Endothelial cell of umbilical vein (primary cell): Measurements from ENCODE around the gene KRTCAP2. TPM values are rescaled to one million over a fixed set of nuclear protein-coding genes. Genes with fewer than 3 reads are reported as not detected.

Experiments
- BruUV-seq: library from RNA; stranded (reverse); fragments of 400-500 nt; replicated peaks from 2 replicates; lab custom pipeline; 2021; lab: Mats Ljungman, UMichigan
- CTCF ChIA-PET: fragments of 300-600, 350-600 bp; sonication (Branson Sonifier 250); formaldehyde crosslinking; loops from one replicate; lab custom pipeline; 2021; ENCODE audit warnings: antibody characterized with exemption, inconsistent platforms; lab: Charles Lee
- POLR2A ChIA-PET: fragments of 300-600, 350-600 bp; sonication (Branson Sonifier 250); formaldehyde crosslinking; loops from one replicate; lab custom pipeline; 2021; ENCODE audit warnings: antibody characterized with exemption, inconsistent platforms; lab: Charles Lee
- DNase-seq: peaks from one replicate; pipeline ENCODE4 v3.0.0-alpha.2; 2011; ENCODE audit warnings: low read depth, low spot score
- FAIRE-seq: peaks from 2 replicates; lab custom pipeline; 2011; peaks lifted over from hg19 to GRCh38; lab: Jason Lieb, UNC
- H2AFZ ChIP-seq: 2 replicates; pipeline ENCODE4 v1.6.0; 2012; ENCODE audit warnings: low read depth, low read length, control low read depth, inconsistent platforms
- H3K27ac ChIP-seq: 2 replicates; pipeline ENCODE4 v1.5.1; 2011; ENCODE audit warnings: low read depth, mild to moderate bottlenecking, control low read depth, low read length, moderate library complexity; ENCODE audit not compliant: insufficient read depth
- H3K27me3 ChIP-seq, 2 experiments: 2 replicates each; pipeline versions ENCODE4 v1.6.0 to v1.6.1; 2011; ENCODE audit warnings: low read length in 2 of 2, mixed read lengths in 1 of 2; ENCODE audit not compliant: control insufficient read depth in 2 of 2, insufficient read depth in 2 of 2
- H3K36me3 ChIP-seq, 2 experiments: 2 replicates in 1 of 2; 3 replicates in 1 of 2; pipeline ENCODE4 v1.5.1; 2011; ENCODE audit warnings: low read length in 2 of 2, mild to moderate bottlenecking in 1 of 2, moderate library complexity in 1 of 2; ENCODE audit not compliant: control insufficient read depth in 2 of 2, insufficient read depth in 2 of 2; ENCODE audit errors: extremely low read depth in 1 of 2
- H3K4me1 ChIP-seq: 3 replicates; pipeline ENCODE4 v1.5.1; 2011; ENCODE audit warnings: mild to moderate bottlenecking, low read length; ENCODE audit not compliant: control insufficient read depth, insufficient read depth; ENCODE audit errors: extremely low read depth
- H3K4me2 ChIP-seq: 2 replicates; pipeline ENCODE4 v1.6.1; 2011; ENCODE audit warnings: low read length, control low read depth, mixed read lengths; ENCODE audit not compliant: insufficient read depth
- H3K4me3 ChIP-seq, 3 experiments: fragments of 200-600 bp in 1 of 3; sonication (generic), shearing (Covaris generic) in 1 of 3; replicated peaks in 1 of 3; 2 replicates each; pipeline ENCODE4 v1.5.1; 2011 to 2016; ENCODE audit warnings: control low read depth in 3 of 3, low read length in 3 of 3, mild to moderate bottlenecking in 2 of 3, inconsistent platforms in 1 of 3, low read depth in 1 of 3, moderate library complexity in 1 of 3; ENCODE audit not compliant: insufficient read depth in 1 of 3
- H3K79me2 ChIP-seq: 2 replicates; pipeline ENCODE4 v1.6.0; 2012; ENCODE audit warnings: low read length, inconsistent platforms; ENCODE audit not compliant: control insufficient read depth, insufficient read depth
- H3K9ac ChIP-seq: replicated peaks from 2 replicates; pipeline ENCODE3; 2011; ENCODE audit warnings: low read length, control low read depth; ENCODE audit not compliant: insufficient read depth; ENCODE audit errors: extremely low read depth
- H3K9me1 ChIP-seq: replicated peaks from 3 replicates; pipeline ENCODE4 v1.6.0; 2011; ENCODE audit warnings: mild to moderate bottlenecking, low read length; ENCODE audit not compliant: control insufficient read depth, insufficient read depth; ENCODE audit errors: extremely low read depth
- H3K9me3 ChIP-seq: replicated peaks from 2 replicates; pipeline ENCODE4 v1.5.1; 2012; ENCODE audit warnings: low read length, inconsistent platforms; ENCODE audit not compliant: control insufficient read depth, insufficient read depth
- H4K20me1 ChIP-seq: replicated peaks from 2 replicates; pipeline ENCODE3; 2011; ENCODE audit warnings: mild to moderate bottlenecking, low read length; ENCODE audit not compliant: control insufficient read depth, insufficient read depth; ENCODE audit errors: extremely low read depth
- EZH2 ChIP-seq: IDR thresholded peaks from 2 replicates; pipeline ENCODE4 v1.6.1; 2012; ENCODE audit warnings: borderline replicate concordance, low read depth, mild to moderate bottlenecking, moderate library complexity, low read length, inconsistent platforms; ENCODE audit not compliant: severe bottlenecking
- FOS ChIP-seq: IDR thresholded peaks from 2 replicates; pipeline ENCODE4 v1.6.1; 2011; ENCODE audit warnings: mild to moderate bottlenecking, low read length, moderate library complexity, borderline replicate concordance; ENCODE audit not compliant: insufficient read depth
- MYC ChIP-seq: IDR thresholded peaks from one replicate; pipeline ENCODE4 v1.6.1; 2011; ENCODE audit warnings: mild to moderate bottlenecking, low read depth, low read length
- POLR2AphosphoS5 ChIP-seq: IDR thresholded peaks from 2 replicates; pipeline ENCODE4 v1.6.1; 2012; ENCODE audit warnings: low read depth, mild to moderate bottlenecking, control low read depth, low read length, moderate library complexity; ENCODE audit not compliant: insufficient read depth
- dilution Hi-C: fragments of 300-500 bp; cut with MboI; formaldehyde crosslinking; loops from one replicate; pipeline ENCODE4 v1.15.0; 2019; ENCODE audit warnings: low sequenced_read_pairs; ENCODE audit not compliant: extremely low pct_ligation_motif_present
- intact Hi-C: fragments of 100-400 bp; cut with micrococcal nuclease; formaldehyde crosslinking; loops from one replicate; pipeline ENCODE4 v1.10.0; 2022
- polyA plus RNA-seq, 4 experiments: library from polyadenylated mRNA; depleted of rRNA in 3 of 4; stranded (reverse) in 3 of 4; unstranded in 1 of 4; fragments of >200 nt; gene quantifications; 2 replicates each; pipeline versions ENCODE4 v1.2.1 to v1.2.3, GENCODE V29; 2011 to 2012; ENCODE audit warnings: missing spikeins in 1 of 4
- total RNA-seq: library from RNA; stranded (reverse); gene quantifications from 2 replicates; pipeline ENCODE4 v1.2.3, GENCODE V29; 2021
- TF ChIP-seq, protein P1 (sequence below): IDR thresholded peaks from 2 replicates; pipeline ENCODE4 v1.6.1; 2011; ENCODE audit not compliant: insufficient read depth, insufficient read length
- TF ChIP-seq, protein P2 (sequence below), 2 donors: IDR thresholded peaks; 1 replicate in 1 of 2; 2 replicates in 1 of 2; pipeline ENCODE4 v1.5.1; 2011; ENCODE audit warnings: low read length in 2 of 2, mild to moderate bottlenecking in 2 of 2, moderate library complexity in 2 of 2, control low read depth in 1 of 2, inconsistent platforms in 1 of 2, low read depth in 1 of 2; ENCODE audit not compliant: insufficient read depth in 1 of 2; ENCODE audit errors: extremely low read depth in 1 of 2

KRTCAP2 gene
- total and polyA plus RNA-seq, 2 donors (not counting 3 experiments of a cell fraction or from before 2014, with no cell fraction given): 207 to 362 TPM

DNA sequence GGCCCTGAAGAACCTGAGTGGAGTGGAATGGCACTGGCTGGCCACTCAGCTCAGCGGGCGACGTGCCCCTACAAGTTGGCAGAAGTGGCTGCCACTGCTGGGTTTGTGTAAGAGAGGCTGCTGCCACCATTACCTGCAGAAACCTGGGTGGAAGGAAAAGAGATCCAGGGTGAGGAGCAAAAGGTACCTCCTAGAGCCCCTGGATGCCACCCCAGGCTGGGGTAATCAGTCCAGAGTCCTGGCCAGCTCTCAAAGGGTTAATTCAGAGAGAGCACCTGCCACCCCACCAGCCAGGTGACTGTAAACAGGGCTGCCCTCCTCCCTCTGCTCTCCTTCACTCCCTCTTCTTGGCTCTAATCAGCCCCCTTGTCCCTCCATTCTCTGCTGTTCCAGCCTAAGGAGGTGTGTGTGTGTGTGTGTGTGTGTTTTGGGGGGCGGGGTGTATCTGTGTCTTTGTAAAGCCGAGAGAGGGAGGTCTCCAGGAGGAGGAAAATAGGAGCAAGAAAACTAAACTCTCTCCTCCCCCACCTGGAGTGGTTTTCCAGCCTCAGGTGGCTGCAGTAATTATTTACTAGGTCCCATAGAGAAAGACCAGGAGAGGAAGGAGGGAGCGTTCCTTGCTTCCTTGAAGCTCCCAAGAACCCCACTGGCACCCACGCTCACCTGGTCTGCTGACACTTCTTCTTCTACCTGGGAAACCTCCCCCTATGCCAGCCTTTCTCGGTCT is 13.1 kb upstream of the KRTCAP2 start:
- FAIRE-seq (no peak), DNase-seq (no peak)
- Histone ChIP-seq H3K9me3 (no peaks in the 10 kb centered on the region), H3K36me3 (peaks cover 0 to 3% of the 10 kb centered on the region in 2 experiments), H3K4me3 (no peak overlapping the region), H2AFZ (no peak overlapping the region), H3K9me1 (no peaks in the 10 kb centered on the region), H3K4me1 (no peaks in the 10 kb centered on the region), H4K20me1 (no peaks in the 10 kb centered on the region), H3K9ac (no peak overlapping the region), H3K27me3 (no peaks in the 10 kb centered on the region), H3K27ac (no peak overlapping the region), H3K79me2 (no peaks in the 10 kb centered on the region), H3K4me2 (no peak overlapping the region)
- dilution Hi-C loops: no loop called here
- BruUV-seq: no TSS peak
- ChIA-PET CTCF (interaction anchor here (1.0 to 1.7 kb wide), 3 partner anchors 13 to 21 kb away, joined by 3 to 7 read pairs (median 6); partner anchors contain the start of gene KRTCAP2), POLR2A (no interaction called here)
- intact Hi-C loops: no loop called here
- no peak for TF ChIP-seq EZH2
- TF ChIP-seq FOS: no peak
- no peak for TF ChIP-seq POLR2AphosphoS5
- TF ChIP-seq, protein P1, sequence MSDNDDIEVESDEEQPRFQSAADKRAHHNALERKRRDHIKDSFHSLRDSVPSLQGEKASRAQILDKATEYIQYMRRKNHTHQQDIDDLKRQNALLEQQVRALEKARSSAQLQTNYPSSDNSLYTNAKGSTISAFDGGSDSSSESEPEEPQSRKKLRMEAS: no peak
- TF ChIP-seq, protein P2, sequence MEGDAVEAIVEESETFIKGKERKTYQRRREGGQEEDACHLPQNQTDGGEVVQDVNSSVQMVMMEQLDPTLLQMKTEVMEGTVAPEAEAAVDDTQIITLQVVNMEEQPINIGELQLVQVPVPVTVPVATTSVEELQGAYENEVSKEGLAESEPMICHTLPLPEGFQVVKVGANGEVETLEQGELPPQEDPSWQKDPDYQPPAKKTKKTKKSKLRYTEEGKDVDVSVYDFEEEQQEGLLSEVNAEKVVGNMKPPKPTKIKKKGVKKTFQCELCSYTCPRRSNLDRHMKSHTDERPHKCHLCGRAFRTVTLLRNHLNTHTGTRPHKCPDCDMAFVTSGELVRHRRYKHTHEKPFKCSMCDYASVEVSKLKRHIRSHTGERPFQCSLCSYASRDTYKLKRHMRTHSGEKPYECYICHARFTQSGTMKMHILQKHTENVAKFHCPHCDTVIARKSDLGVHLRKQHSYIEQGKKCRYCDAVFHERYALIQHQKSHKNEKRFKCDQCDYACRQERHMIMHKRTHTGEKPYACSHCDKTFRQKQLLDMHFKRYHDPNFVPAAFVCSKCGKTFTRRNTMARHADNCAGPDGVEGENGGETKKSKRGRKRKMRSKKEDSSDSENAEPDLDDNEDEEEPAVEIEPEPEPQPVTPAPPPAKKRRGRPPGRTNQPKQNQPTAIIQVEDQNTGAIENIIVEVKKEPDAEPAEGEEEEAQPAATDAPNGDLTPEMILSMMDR (IDR thresholded peaks at IDR 0.05; ENCODE audit: extremely low read depth in 1 of 2, insufficient read depth in 1 of 2, low read depth in 1 of 2, low read length in 2 of 2): no peak
- no peak for TF ChIP-seq MYC
